Adipocyte (in vitro differentiated cells): Measurements from ENCODE around the gene AMIGO2.

Source experiments
- DNase-seq: peaks from one replicate; pipeline ENCODE4 v3.0.0-alpha.2; 2015; ENCODE audit warnings: low read depth
- H3K27me3 ChIP-seq: replicated peaks from 2 replicates; pipeline ENCODE4 v1.7.0; 2013; ENCODE audit warnings: mild to moderate bottlenecking, low read length, moderate library complexity; ENCODE audit not compliant: control insufficient read depth, insufficient read depth
- H3K36me3 ChIP-seq: 2 replicates; pipeline ENCODE4 v1.7.0; 2013; ENCODE audit warnings: low read length, mild to moderate bottlenecking, moderate library complexity; ENCODE audit not compliant: control insufficient read depth, insufficient read depth, severe bottlenecking
- H3K4me1 ChIP-seq: 2 replicates; pipeline ENCODE4 v1.7.0; 2013; ENCODE audit warnings: mild to moderate bottlenecking, low read length, moderate library complexity; ENCODE audit not compliant: control insufficient read depth, insufficient read depth
- H3K4me3 ChIP-seq: 2 replicates; pipeline ENCODE4 v1.7.0; 2013; ENCODE audit warnings: mild to moderate bottlenecking, low read length, moderate library complexity
- H3K9ac ChIP-seq: 2 replicates; pipeline ENCODE4 v1.7.0; 2013; ENCODE audit warnings: mild to moderate bottlenecking, low read length, moderate library complexity
- H3K9me3 ChIP-seq: 2 replicates; pipeline ENCODE4 v1.7.0; 2013; ENCODE audit warnings: mild to moderate bottlenecking, low read length, moderate library complexity; ENCODE audit not compliant: control insufficient read depth

Gene AMIGO2

DNA sequence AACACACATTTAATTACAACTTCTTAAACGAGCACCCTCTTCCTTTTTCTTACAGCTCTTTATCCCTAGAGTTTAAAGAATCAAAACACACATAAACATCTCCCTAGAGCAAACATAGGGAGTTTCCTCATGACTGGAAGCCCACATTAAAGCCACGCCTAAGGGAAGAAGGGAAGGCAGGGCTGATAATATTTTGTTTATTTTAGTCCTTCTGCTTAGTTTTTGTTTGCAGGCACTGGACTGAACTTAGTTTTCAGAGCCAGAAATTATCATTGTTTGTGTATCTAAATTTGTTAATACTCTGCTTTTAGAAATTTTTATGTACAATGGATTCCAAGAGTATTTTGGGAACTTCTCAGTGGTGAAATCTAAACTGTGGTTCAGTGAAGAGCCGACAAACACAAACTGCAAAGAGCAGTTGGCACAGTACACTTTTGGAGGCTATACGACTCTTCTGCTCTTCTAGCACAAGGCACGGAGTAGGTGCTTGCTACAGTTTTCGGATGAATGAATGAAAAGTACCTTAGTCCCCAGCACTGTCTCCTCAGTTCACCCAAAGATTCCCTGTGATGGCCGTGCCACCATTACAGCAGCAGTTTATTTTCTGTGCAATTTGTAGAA lies 17.6 kb upstream of the AMIGO2 start:
- Histone ChIP-seq H3K4me3 (no peak overlapping the region), H3K9ac (no peak overlapping the region), H3K36me3 (no peaks in the 10 kb centered on the region), H3K4me1 (peaks cover 25% of the 10 kb centered on the region), H3K9me3 (no peaks in the 10 kb centered on the region), H3K27me3 (no peaks in the 10 kb centered on the region)
- peak; percentile 49 for DNase-seq

DNA sequence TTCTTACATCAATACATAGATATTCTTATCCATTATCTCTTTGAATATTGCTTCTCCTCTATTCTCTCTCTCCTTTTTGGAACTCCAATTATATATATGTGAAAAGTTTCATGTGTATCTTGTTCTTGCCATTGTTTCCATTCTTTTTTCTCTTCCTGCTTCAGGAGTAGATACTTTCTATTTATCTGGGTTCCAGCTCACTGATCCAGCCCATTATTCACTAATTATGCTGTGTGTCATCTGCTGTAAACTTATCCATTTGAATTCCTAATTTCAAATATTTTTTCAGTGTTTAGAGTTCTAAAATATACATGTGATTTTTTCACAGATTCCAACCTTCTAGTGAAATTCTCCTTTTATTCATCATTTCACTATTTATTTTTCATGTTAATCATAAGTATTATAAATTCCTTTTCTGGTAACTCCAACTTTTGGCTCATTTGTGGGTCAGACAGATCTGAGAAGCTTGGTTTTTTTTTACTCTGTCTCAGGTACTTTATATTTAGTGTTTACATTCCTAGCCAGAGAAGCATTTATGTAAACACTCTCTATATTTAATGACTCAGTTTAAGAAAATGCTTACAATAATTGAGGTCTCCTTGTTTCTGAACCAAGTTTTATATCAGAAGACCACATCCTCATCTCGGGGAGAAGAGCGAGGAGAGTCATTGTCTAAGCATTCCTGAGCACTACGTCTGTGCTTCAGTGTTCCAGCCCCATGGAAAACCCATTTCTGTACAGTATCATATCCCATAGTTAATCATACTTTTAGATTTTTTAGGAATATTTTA lies 15.9 kb upstream of the AMIGO2 start:
- H3K4me3 ChIP-seq: no peak overlapping the region
- H3K9me3 ChIP-seq: peaks cover 4% of the 10 kb centered on the region
- no peak overlapping the region for H3K9ac ChIP-seq
- peaks cover 24% of the 10 kb centered on the region for H3K4me1 ChIP-seq
- no peaks in the 10 kb centered on the region for H3K36me3 ChIP-seq
- peak; percentile 55 for DNase-seq
- no peaks in the 10 kb centered on the region for H3K27me3 ChIP-seq

DNA sequence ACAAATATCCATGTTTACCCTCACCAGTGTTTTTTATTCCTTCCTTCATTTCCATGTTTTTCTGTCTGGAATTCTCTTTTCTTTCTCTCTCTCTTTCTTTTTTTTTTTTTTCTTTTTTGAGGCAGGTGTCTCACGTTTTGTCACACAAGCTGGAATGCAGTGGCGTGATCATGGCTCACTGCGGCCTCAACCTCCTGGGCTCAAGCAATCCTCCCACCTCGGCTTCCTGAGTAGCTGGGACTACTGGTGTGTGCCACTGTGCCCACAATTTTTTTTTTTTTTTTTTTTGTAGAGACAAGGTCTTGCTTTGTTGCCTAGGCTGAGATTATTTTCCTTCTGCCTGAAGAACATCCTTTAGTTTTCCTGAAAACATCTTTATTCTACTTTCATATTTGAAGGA lies 15.0 kb upstream of the AMIGO2 start:
- no peak overlapping the region for H3K9ac ChIP-seq
- H3K9me3 ChIP-seq: peaks cover 11% of the 10 kb centered on the region
- no peak overlapping the region for H3K4me3 ChIP-seq
- no peaks in the 10 kb centered on the region for H3K27me3 ChIP-seq
- peaks cover 15% of the 10 kb centered on the region for H3K4me1 ChIP-seq
- DNase-seq: no peak
- H3K36me3 ChIP-seq: no peaks in the 10 kb centered on the region

DNA sequence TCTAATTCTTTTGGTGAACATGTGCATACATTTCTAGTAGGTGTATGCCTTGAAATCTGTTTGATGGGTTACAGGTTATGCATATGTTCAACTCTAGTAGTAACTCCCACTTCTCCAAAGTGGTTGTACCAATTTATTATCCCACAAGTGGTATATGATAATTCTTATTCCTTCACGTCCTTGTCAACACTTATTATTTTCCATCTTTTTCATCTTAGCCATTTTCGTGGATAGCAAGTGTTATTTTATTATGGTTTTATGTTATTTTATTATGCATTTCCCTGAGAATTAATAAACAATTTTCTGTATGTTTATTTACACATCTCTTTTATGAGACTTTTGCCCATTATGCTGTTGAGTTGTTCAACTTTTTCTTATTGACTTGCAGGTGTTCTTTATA lies 11.2 kb upstream of the AMIGO2 start:
- no peaks in the 10 kb centered on the region for H3K36me3 ChIP-seq
- peaks cover 11% of the 10 kb centered on the region for H3K9me3 ChIP-seq
- no peaks in the 10 kb centered on the region for H3K27me3 ChIP-seq
- no peak overlapping the region for H3K9ac ChIP-seq
- DNase-seq: no peak
- no peak overlapping the region for H3K4me3 ChIP-seq
- H3K4me1 ChIP-seq: peaks cover under 1% of the 10 kb centered on the region

DNA sequence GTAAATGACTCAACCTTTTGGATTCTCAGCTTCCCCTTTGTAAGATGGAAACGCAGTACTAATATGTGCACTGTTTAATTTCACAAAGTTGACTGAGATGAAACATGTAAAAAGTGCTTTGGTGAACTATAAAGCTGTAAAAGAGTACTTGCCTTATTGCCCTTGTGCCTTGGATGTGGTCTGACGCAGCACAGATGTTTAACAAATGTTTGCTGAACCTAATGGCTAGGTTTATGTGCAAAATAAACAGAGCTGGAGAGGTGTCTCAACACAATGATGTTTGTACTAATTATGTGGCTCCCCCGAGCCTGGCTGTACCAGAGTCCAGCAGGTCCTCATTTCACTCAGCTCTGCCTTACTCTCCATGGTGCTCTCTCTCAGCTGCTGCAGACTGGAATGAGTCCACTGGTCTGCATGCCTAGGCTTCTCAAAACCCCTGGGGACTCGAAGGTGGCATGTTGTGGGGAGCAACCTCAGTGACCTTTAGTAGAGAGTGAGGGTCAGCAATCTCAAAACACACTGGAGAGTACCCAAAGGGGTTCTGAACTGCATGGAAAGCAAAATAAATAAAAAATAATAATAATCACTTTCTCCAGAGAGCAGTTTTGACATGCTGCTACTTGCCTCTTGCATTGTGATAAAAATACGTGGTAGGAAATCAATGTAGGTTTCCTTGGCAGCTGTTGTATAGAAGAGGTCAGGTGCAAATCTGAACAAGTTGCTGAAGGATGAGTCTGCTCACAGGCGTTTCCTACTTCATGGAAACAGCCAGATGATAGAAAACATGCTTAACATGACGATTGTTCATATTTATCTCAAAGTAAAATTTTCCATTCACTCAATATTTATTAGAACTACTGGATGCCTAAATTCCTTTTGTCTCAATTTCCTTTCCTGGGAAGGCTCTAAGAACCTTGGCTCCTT lies 8.5 kb upstream of the AMIGO2 start:
- Histone ChIP-seq H3K36me3 (no peaks in the 10 kb centered on the region), H3K9ac (no peak overlapping the region), H3K4me1 (peaks cover 16% of the 10 kb centered on the region), H3K9me3 (peaks cover 11% of the 10 kb centered on the region), H3K27me3 (no peaks in the 10 kb centered on the region), H3K4me3 (no peak overlapping the region)
- DNase-seq: peak; percentile 32

DNA sequence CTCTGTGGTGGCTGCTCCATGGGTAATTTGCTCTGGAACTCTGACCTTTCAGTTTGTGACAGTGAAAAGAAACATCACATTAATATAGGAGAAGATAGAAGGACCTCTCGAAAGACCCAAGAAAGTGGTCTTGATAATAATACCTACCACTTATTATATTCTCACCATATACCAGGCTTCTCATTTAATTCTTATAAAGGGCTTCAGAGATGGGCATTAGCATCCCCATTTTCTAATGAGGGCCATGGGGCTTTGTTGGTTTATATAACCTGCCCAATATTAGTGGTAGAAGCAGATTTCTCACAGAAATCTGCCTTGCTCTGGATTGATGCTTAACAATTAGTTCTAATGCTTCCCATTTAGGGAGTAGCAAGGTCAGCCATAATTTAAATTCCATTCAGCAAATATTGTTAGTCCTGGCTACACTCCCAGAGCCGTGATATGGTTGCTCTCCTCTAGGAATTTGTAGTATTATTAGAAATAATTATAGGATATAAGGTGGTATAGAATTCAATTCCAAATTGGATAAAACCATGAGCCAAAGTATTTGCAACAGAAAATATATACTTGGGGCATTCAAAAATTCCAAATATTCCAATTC lies 7.4 kb upstream of the AMIGO2 start:
- peak; percentile 49 for DNase-seq

DNA sequence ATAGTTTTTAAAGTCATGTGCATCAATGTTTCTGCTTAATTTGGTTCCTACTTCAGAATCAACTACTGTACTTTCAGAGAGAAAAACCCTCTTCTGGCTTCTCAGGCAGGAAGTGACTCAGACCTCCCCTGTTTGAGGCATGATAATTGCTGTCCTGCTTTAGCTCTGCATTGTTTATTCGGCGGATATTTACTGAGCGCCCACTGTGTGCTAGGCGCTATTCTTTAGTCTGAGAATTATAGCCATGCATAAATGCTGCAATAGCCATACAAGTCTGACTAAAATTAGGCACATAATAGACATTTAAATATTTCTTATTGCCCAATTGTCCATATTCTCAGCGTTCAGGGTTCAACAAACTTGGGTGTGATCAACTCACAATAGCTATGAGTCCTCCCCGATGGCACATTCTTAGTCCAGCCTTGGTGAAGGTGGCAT lies 6.1 kb upstream of the AMIGO2 start:
- H3K36me3 ChIP-seq: no peaks in the 10 kb centered on the region
- no peak overlapping the region for H3K9ac ChIP-seq
- peak; percentile 81 for DNase-seq
- H3K4me1 ChIP-seq: peaks cover 35% of the 10 kb centered on the region
- H3K9me3 ChIP-seq: peaks cover 8% of the 10 kb centered on the region
- no peak overlapping the region for H3K4me3 ChIP-seq
- no peaks in the 10 kb centered on the region for H3K27me3 ChIP-seq

More for the DNA sequence above, 7.4 kb upstream of the AMIGO2 start:
- H3K9me3 ChIP-seq: peaks cover 11% of the 10 kb centered on the region
- H3K4me1 ChIP-seq: peaks cover 26% of the 10 kb centered on the region
- H3K27me3 ChIP-seq: no peaks in the 10 kb centered on the region
- H3K4me3 ChIP-seq: no peak overlapping the region
- H3K36me3 ChIP-seq: no peaks in the 10 kb centered on the region
- no peak overlapping the region for H3K9ac ChIP-seq

DNA sequence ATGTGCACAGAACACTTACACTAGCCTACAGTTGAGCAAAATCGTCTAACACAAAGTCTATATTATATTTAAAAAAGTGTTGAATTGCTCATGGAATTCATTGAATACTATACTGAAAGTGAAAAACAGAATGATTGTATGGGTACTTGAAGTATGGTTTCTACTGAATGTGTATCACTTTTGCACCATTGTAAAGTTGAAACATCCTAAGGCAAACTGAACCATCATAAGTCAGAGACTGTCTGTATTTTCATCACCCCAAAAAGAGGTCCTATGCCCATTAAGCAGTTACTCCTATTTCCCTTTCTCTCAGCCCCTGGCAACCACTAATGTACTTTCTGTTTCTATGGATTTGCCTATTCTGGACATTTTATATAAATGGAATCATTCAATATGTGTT lies 4.4 kb upstream of the AMIGO2 start:
- Histone ChIP-seq H3K9ac (no peak overlapping the region), H3K36me3 (no peaks in the 10 kb centered on the region), H3K27me3 (no peaks in the 10 kb centered on the region), H3K4me1 (peaks cover 42% of the 10 kb centered on the region), H3K9me3 (no peaks in the 10 kb centered on the region), H3K4me3 (no peak overlapping the region)
- no peak for DNase-seq

DNA sequence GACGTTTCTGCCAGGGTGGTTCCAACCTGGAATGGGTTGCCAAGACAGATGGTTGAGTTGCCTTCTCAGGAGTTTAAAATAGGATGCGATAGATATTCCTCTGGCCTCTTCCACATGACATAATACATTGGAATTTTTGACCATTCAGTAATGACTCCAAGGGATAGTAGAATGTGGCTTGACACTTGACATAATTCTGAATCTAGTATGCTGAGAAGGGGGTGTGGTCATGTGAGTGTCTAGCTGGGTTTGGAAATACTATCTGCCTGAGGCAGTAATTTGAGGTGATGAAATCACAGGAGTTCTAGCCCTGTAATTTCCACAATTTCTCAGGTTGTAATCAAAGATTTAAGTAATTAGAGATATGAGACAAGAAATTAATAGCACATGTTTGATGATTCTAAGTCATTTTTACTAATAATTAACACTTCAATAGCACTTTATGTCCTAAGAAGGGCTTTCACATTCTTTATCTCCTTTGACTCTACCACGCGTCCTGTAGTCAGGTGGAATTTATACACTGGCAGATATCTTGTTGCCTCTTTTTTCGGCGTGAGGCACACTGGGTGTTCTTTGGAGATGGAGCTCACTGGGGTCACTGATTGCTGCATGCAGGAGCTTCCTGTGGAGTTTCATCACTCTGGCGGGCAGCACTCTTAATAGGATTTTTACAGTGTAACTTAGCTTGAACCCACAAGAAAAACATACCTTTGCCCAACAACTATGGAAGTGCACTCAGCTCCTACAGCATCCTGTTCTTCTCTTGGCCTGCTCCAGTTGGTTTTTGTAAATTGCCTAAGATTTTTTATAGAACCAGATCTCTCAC lies 3.2 kb upstream of the AMIGO2 start:
- DNase-seq: peak; percentile 93
- H3K4me3 ChIP-seq: no peak overlapping the region
- H3K9ac ChIP-seq: no peak overlapping the region
- no peaks in the 10 kb centered on the region for H3K36me3 ChIP-seq
- peaks cover 7% of the 10 kb centered on the region for H3K27me3 ChIP-seq
- H3K4me1 ChIP-seq: peaks cover 50% of the 10 kb centered on the region
- no peaks in the 10 kb centered on the region for H3K9me3 ChIP-seq

DNA sequence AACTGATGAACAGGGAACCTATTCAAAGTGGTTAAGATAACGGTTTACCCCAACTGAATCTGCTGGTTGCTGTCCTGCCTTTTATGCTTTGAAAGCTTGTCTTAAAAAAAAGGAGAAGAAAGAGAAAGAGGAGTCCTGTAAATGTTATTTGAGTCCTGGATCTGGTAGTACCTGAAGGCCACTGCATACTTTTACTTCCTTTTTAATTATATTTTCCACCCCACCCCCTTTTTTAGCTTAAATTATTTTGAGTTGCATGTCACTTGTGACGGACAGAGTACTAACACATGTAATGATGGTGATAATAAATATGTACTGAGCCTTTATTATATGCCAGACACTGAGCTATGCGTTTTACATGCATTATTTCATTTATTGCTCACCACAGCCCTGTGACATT lies 2.5 kb upstream of the AMIGO2 start:
- Histone ChIP-seq H3K9ac (no peak overlapping the region), H3K9me3 (no peaks in the 10 kb centered on the region), H3K27me3 (peaks cover 14% of the 10 kb centered on the region), H3K4me3 (peak overlapping the region; percentile 39), H3K36me3 (no peaks in the 10 kb centered on the region), H3K4me1 (peaks cover 50% of the 10 kb centered on the region)
- DNase-seq: no peak
